HG03571 (cell line): ENCODE data around the gene SNX27.
"Not testable (repeated sequence)": the region's sequence is repeated elsewhere in the genome, so short reads cannot be mapped to it uniquely, and the experiment has no call there.

Source experiments
- ATAC-seq: cut with Tn5 transposase; IDR thresholded peaks from one replicate; pipeline ENCODE4 v1.9.1; 2021; ENCODE audit not compliant: unreplicated experiment

Gene SNX27

DNA sequence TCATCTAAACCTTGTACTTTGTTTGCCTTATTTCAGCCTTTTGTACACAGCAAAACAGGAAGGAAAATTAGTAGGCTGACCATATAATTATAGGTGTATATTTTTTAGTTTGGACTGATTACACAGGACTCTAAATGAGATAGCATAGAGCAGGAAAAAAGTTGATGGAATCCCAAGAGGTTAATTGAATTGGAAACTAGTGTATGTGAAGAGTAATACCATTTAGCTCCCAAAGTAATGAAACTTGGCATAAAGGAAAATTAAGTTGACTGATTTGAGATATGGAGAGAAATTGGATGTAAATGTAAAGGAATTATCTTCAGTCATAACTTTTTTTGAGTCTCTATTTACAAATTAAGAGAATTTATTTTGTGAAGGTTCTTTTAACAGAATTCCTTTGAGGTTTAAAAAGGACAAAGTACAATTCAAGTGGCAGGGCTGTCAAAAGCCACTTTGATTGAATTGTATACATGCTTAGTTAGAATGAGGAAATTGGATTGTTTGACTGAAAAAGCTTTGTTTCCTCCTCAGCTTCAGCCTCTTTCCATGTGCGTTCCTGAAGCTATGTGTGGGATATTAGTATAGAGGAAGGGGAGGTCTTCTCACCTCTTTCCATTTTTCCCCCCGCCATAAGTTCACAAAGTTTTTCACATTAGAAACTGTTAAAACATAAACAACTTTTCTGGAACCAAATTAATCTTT lies 26.4 kb downstream of the SNX27 start:
- no peak for ATAC-seq

DNA sequence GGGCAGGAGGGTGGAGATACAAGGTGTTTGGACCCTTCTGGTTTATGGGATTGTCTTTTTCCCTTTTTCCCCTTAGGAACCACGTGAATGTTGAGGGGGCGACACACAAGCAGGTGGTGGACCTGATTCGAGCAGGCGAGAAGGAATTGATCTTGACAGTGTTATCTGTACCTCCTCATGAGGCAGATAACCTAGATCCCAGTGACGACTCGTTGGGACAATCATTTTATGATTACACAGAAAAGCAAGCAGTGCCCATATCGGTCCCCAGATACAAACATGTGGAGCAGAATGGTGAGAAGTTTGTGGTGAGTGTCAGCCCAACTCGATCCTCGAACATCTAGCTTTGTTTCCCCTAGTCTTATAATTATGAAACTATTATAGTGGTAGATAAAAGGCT lies 27.0 kb downstream of the SNX27 start:
- ATAC-seq, result no peak

DNA sequence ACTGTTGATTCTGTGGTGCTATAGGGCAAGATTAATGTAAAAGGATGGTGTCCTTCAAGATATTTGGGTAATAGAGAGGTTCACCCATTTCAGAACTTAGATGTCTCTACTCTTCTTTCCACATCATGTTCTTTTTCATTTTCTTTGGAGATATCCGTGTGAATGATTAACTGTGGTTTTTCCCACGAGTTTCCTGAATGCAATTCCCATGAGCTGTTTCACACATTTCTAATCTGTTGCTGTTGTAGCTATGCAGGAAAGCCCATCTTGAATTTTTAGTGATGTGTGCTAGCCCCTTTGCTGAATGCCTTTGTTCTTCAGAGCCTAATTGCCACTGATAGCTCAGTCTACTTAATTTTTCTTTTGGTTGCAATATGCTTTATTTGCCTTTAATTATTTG lies 27.6 kb downstream of the SNX27 start:
- ATAC-seq, result no peak

GRCh38 chr1:151641229-151641628 lies 29.4 kb downstream of the SNX27 start:
- no peak for ATAC-seq

DNA sequence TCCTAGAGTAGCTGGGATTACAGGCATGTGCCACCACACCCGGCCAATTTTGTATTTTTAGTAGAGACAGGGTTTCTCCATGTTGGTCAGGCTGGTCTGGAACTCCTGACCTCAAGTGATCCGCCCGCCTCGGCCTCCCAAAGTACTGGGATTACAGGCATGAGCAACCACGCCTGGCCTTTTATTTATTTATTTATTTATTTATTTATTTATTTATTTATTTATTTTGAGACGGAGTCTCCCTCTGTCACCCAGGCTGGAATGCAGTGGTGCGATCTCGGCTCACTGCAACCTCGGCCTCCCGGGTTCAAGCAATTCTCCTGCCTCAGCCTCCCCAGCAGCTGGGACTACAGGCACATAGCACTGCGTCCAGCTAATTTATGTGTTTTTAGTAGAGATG lies 31.2 kb downstream of the SNX27 start:
- not testable (repeated sequence) for ATAC-seq

DNA sequence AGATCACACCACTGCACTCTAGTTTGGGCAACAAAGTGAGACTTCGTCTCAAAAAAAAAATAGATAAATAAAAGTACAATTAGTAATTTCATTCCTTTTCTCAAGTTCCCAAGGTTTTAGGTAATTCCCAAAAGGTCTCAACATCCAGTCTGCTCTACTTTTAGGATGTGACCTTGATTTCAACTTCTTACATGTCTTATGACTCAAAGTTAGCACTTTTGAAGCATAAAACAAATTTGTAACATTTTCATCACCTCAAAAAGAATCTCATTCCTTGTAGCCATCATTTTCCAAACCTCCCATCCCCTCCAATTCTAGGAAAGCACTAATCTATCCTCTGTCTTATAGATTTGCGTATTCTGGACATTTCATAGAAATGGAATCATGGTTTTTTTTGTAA lies 32.2 kb downstream of the SNX27 start:
- ATAC-seq, result no peak

- no peak for ATAC-seq
Measured at GRCh38 chr1:151653397-151653796, 41.5 kb downstream of the SNX27 start.

GRCh38 chr1:151655371-151655770 lies 43.5 kb downstream of the SNX27 start:
- ATAC-seq, result no peak

GRCh38 chr1:151661751-151662150 lies 49.9 kb downstream of the SNX27 start:
- ATAC-seq, result no peak

DNA sequence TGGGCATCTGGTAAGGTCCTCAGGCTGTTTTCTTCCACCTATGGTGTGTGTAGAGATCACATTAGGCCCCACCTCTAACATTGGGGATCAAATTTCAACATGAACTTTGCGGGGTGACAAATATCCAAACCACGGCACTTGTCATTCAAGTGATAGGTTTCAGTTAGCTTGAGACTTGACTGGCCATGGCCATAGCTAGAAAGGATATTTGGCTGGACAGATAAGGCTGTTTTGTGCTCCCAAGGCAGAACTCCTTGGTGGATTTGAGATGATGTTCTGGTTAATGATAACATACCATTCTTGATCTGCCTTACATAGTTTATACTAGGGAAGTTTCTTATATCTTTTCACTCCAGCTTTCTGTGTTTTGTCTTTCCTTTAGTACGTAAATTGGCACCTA lies 56.2 kb downstream of the SNX27 start:
- no peak for ATAC-seq

GRCh38 chr1:151670036-151670675 lies 58.3 kb downstream of the SNX27 start:
- ATAC-seq, result not testable (repeated sequence)

DNA sequence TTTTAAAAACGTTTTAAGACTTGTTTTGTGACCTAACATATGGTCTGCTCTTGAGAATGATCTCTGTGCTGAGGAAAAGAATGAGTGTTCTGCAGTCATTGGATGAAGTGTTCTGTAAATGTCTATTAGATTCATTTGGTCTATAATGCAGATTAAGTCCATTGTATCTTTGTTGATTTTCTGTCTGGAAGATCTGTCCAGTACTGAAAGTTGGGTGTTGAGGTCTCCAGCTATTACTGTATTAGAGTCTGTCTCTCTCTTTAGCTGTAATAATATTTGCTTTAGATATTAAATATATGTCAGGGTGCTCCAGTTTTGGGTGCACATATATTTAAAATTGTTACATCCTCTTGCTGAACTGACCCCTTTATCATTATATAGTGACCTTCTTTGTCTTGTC lies 61.6 kb downstream of the SNX27 start:
- ATAC-seq, result no peak

GRCh38 chr1:151680391-151680790 lies 68.5 kb downstream of the SNX27 start:
- ATAC-seq, result no peak

DNA sequence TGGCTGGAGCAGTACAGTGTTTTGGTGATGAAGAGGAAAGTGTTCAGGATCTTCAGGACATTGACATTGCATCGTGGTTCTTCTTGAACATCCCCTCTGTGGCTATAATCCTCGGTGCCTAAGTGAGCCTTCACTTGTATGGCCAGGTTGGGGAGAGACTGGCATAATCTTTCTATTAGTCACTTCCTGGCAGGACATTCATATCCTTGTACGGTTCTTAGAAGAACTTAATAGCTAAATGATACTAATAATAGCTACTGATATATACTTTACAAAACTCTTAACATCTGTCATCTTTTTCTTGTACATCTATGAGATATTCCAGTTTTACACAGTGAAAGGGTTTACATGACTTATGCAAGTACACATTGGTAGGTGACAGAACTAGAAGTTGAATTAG lies 69.0 kb downstream of the SNX27 start:
- ATAC-seq, result no peak

DNA sequence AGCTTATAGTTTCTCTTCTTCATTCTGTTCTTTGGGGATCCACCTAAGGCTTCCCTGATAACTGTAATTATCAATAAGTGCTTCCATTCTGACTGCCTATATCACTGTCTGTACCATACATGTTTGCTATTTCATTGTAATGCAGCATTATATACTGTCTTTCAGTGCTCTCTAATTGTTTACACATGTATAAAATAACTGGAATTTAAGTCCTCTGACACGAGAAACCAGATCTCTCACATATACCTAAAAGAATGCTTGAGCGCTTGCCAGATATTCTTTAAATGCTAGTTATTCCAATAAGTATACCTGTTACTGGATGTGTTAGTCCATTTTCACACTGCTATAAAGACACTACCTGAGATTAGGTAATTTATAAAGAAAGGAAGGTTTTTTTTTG lies 70.1 kb downstream of the SNX27 start:
- no peak for ATAC-seq

DNA sequence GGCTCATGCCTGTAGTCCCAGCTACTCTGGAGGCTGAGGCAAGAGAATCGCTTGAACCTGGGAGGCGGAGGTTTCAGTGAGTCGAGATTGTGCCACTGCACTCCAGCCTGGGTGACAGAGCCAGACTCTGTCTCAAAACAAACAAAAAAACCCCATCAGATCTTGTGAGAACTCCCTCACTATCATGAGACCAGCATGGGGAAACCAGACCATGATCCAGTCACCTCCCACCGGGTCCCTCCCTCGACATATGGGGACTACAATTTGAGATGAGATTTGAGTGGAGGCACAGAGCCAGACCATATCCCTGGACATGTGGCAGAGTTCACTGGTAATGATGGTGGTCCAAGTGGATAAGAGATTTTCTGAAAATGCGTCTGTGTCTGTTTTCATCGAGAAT lies 71.1 kb downstream of the SNX27 start:
- not testable (repeated sequence) for ATAC-seq

GRCh38 chr1:151684128-151684527 lies 72.3 kb downstream of the SNX27 start:
- no peak for ATAC-seq

DNA sequence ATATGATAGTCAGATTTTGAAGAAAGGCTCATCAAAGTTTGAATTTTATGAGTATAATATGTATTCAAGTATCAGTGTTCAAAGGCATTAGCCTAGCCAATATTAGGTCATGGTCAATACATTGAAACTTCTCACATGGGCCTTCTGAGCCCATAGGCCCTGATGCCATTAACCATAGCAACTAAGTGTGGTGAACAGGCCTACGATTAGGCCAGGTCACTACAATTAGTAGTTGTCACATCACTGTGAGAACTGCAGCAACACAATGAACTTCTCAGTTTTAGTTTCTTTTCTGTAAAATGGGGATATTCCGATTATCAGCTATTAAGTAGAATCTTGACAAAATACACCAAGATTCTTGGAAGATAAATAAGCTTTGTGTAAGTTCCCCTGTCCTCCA lies 74.7 kb downstream of the SNX27 start:
- ATAC-seq, result no peak

- no peak for ATAC-seq
Measured at GRCh38 chr1:151689494-151689893, 77.6 kb downstream of the SNX27 start.

DNA sequence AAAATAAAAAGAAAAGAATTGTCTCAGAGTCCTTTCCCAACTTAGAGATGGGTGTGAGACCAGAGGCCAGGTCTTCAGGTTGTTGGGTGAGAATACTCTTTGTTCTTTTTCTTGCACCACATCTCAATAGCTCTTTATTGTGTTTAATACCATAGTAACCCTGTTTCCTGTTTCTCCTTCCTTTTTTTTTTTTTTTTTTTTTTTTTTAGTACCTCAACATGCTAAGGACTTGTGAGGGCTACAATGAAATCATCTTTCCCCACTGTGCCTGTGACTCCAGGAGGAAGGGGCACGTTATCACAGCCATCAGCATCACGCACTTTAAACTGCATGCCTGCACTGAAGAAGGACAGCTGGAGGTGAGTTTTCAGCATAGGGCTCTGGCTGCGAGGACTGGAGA lies 80.4 kb downstream of the SNX27 start:
- ATAC-seq, result no peak

- no peak for ATAC-seq
Measured at GRCh38 chr1:151693057-151693651, 81.3 kb downstream of the SNX27 start.

DNA sequence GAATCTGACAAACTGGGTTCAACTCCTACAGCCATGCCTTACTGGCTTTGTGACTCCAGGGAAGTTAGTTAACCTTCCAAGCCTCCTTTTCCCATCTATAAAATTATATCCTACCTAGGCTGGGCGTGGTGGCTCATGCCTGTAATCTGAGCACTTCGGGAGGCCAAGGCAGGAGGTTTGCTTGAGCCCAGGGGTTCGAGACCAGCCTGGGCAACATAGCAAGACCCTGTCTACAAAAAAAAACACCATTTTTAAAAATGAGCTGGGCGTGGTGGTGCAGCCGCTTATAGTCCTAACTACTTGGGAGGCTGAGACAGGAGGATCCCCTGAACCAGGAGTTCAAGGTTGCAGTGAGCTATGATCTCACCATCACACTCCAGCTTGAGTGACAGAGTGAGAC lies 89.7 kb downstream of the SNX27 start:
- ATAC-seq, result no peak

- no peak for ATAC-seq
Measured at GRCh38 chr1:151702936-151703335, 91.1 kb downstream of the SNX27 start.
